Cardiac septum (tissue), 1 donor: ENCODE data around the gene OBSCN. TPM values are rescaled to one million over a fixed set of nuclear protein-coding genes. Genes with fewer than 3 reads are reported as not detected.
"Not testable (repeated sequence)": the region's sequence is repeated elsewhere in the genome, so short reads cannot be mapped to it uniquely, and the experiment has no call there.

Experiments used
- DNase-seq: peaks from one replicate; pipeline ENCODE4 v3.0.0-alpha.2; 2020; ENCODE audit warnings: low spot score
- intact Hi-C: fragments of 100-400 bp; cut with DNase I; formaldehyde crosslinking; loops from one replicate; pipeline ENCODE4 v1.14.0; 2022
- total RNA-seq: library from RNA; stranded (reverse); fragmentation: NEBNext Ultra II Directional; extraction: Animal tissue kit (Norgen Biotek cat#: 25700); gene quantifications from one replicate; pipeline ENCODE4 v1.2.1, GENCODE V29; 2021
- donor health status: DM: no; HTN: no; CAD: no.

OBSCN gene
- total RNA-seq, 1 donor from 2014 or later = 396 TPM

GRCh38 chr1:228182296-228183030 is 25.4 kb upstream of the OBSCN start:
- no peak for DNase-seq
- intact Hi-C loops = no loop called here

- no peak for DNase-seq
- intact Hi-C loops = no loop called here
Measured at GRCh38 chr1:228184152-228184551, 23.7 kb upstream of the OBSCN start.

GRCh38 chr1:228185641-228185965 is 22.2 kb upstream of the OBSCN start:
- intact Hi-C loops = no loop called here
- no peak for DNase-seq

- intact Hi-C loops, DNase-seq: not testable (repeated sequence)
Measured at GRCh38 chr1:228188249-228188648, 19.6 kb upstream of the OBSCN start.

GRCh38 chr1:228190182-228190581 is 17.7 kb upstream of the OBSCN start:
- no peak for DNase-seq
- intact Hi-C loops = no loop called here

- intact Hi-C loops = no loop called here
- no peak for DNase-seq
Measured at GRCh38 chr1:228190778-228191177, 17.1 kb upstream of the OBSCN start.

GRCh38 chr1:228194436-228194835 is 13.4 kb upstream of the OBSCN start:
- no peak for DNase-seq

GRCh38 chr1:228194921-228195812 is 12.7 kb upstream of the OBSCN start:
- DNase-seq = peak; percentile 59
- intact Hi-C loops = no loop called here

More at GRCh38 chr1:228194436-228194835, 13.4 kb upstream of the OBSCN start:
- intact Hi-C loops = no loop called here

GRCh38 chr1:228197555-228198147 is 10.2 kb upstream of the OBSCN start:
- peak; percentile 75 for DNase-seq
- intact Hi-C loops = no loop called here

- no peak for DNase-seq
- intact Hi-C loops = no loop called here
Measured at GRCh38 chr1:228198977-228199590, 8.8 kb upstream of the OBSCN start.

- peak; percentile 9 for DNase-seq
- intact Hi-C loops = no loop called here
Measured at GRCh38 chr1:228204958-228205357, 2.9 kb upstream of the OBSCN start.

- peak; percentile 64 for DNase-seq
- intact Hi-C loops = no loop called here
Measured at GRCh38 chr1:228205526-228206436, 2.1 kb upstream of the OBSCN start.

- intact Hi-C loops = no loop called here
- DNase-seq = no peak
Measured at GRCh38 chr1:228206582-228207351, 1.1 kb upstream of the OBSCN start.

GRCh38 chr1:228207381-228207810 is 448 bp upstream of the OBSCN start:
- no peak for DNase-seq
- intact Hi-C loops = no loop called here

- DNase-seq = no peak
- intact Hi-C loops = no loop called here
Measured at GRCh38 chr1:228208831-228209551, 1.1 kb downstream of the OBSCN start.

GRCh38 chr1:228209657-228210056 is 1.8 kb downstream of the OBSCN start:
- intact Hi-C loops = loop anchor here (2.0 kb wide), 1 partner anchor 43 kb away; no protein-coding TSS in a partner anchor
- no peak for DNase-seq

GRCh38 chr1:228210076-228210651 is 2.3 kb downstream of the OBSCN start:
- intact Hi-C loops = loop anchor here (2.0 kb wide), 1 partner anchor 43 kb away; no protein-coding TSS in a partner anchor
- no peak for DNase-seq
